NB4 (cell line): ENCODE results near the gene PDE11A.

Source experiments
- CTCF ChIP-seq: IDR thresholded peaks from one replicate; pipeline ENCODE4 v1.5.1; 2012; ENCODE audit warnings: low read depth, low read length
- MYC ChIP-seq: IDR thresholded peaks from 2 replicates; pipeline ENCODE4 v1.6.1; 2011; ENCODE audit warnings: low read depth, low read length
- TF ChIP-seq, protein P1 (sequence below): IDR thresholded peaks from 2 replicates; pipeline ENCODE4 v1.6.1; 2011; ENCODE audit warnings: low read depth, low read length

GRCh38 chr2:177604271-177605065, 468.1 kb downstream of the PDE11A start:
- TF ChIP-seq, protein P1, sequence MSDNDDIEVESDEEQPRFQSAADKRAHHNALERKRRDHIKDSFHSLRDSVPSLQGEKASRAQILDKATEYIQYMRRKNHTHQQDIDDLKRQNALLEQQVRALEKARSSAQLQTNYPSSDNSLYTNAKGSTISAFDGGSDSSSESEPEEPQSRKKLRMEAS = no peak
- TF ChIP-seq MYC = no peak
- TF ChIP-seq CTCF = peak; percentile 58
